Breast epithelium (tissue), 4 donors: ENCODE data around the gene CRIM1. TPM values are rescaled to one million over a fixed set of nuclear protein-coding genes. Genes with fewer than 3 reads are reported as not detected.

Experiments used
- DNase-seq, 2 donors: peaks; one replicate each; pipeline ENCODE4 v3.0.0-alpha.2; 2019; ENCODE audit warnings: low spot score in 2 of 2
- H3K27ac ChIP-seq, 2 donors: fragments of 200-600 bp; sonication (generic) in 1 of 2; one replicate each; pipeline ENCODE4 v1.5.1; 2016 to 2019; ENCODE audit warnings: mild to moderate bottlenecking in 1 of 2
- H3K27me3 ChIP-seq, 2 donors: fragments of 200-600 bp; sonication (generic) in 1 of 2; one replicate each; pipeline versions ENCODE4 v1.5.1 to v1.6.0; 2017 to 2019; ENCODE audit warnings: control low read depth in 1 of 2, mild to moderate bottlenecking in 1 of 2
- H3K36me3 ChIP-seq: fragments of 200-600 bp; one replicate; pipeline ENCODE4 v1.5.1; 2019
- H3K4me1 ChIP-seq, 2 donors: fragments of 200-600 bp; sonication (generic); one replicate each; pipeline ENCODE4 v1.5.1; 2016 to 2019; ENCODE audit warnings: control low read depth in 1 of 2
- H3K4me3 ChIP-seq, 3 donors: fragments of 200-600 bp; sonication (generic); 1 replicate in 2 of 3; 2 replicates in 1 of 3; pipeline ENCODE4 v1.5.1; 2016 to 2019; ENCODE audit warnings: mild to moderate bottlenecking in 3 of 3, moderate library complexity in 2 of 3
- H3K9me3 ChIP-seq, 2 donors: fragments of 200-600 bp; sonication (generic) in 1 of 2; one replicate each; pipeline ENCODE4 v1.5.1; 2016 to 2019; ENCODE audit warnings: control low read depth in 1 of 2
- CTCF ChIP-seq, 3 donors: fragments of 450-650 bp; IDR thresholded peaks; one replicate each; pipeline ENCODE4 v1.5.1; 2016 to 2017; ENCODE audit warnings: antibody characterized with exemption in 3 of 3, mild to moderate bottlenecking in 3 of 3, moderate library complexity in 3 of 3
- POLR2A ChIP-seq: fragments of 450-650 bp; IDR thresholded peaks from one replicate; pipeline ENCODE4 v1.6.1; 2016; ENCODE audit warnings: antibody characterized with exemption, mild to moderate bottlenecking, moderate library complexity
- POLR2AphosphoS5 ChIP-seq, 3 donors: sonication (generic); formaldehyde crosslinking; IDR thresholded peaks; one replicate each; pipeline ENCODE4 v1.6.1; 2017; ENCODE audit warnings: antibody characterized with exemption in 3 of 3
- intact Hi-C: fragments of 100-400 bp; cut with DNase I; formaldehyde crosslinking; loops from one replicate; pipeline ENCODE4 v1.15.1; 2023; ENCODE audit warnings: low total_unique reads
- total RNA-seq, 3 donors: library from RNA; depleted of rRNA; stranded (reverse); fragments of >200 nt; gene quantifications; one replicate each; pipeline ENCODE4 v1.1.0, GENCODE V29; 2016

The CRIM1 gene
- total RNA-seq, 3 donors from 2014 or later, result 166 to 187 (median 178) TPM

GRCh38 chr2:36380624-36381481 is 25.3 kb downstream of the CRIM1 start:
- no peak for DNase-seq
- H3K27ac ChIP-seq, result peak overlapping the region; percentile 67 to 78
- intact Hi-C loops, result no loop called here
- no peak overlapping the region for H3K4me3 ChIP-seq
- no peak for TF ChIP-seq CTCF (IDR thresholded peaks at IDR 0.05)
- no peak for TF ChIP-seq POLR2A
- TF ChIP-seq POLR2AphosphoS5 (IDR thresholded peaks at IDR 0.05), result no peak
- H3K4me1 ChIP-seq, result peaks cover 7% of the 10 kb centered on the region in 2 donors
- H3K9me3 ChIP-seq, result no peaks in the 10 kb centered on the region
- H3K36me3 ChIP-seq, result no peaks in the 10 kb centered on the region
- no peaks in the 10 kb centered on the region for H3K27me3 ChIP-seq

- Histone ChIP-seq H3K9me3 (no peaks in the 10 kb centered on the region), H3K4me3 (no peak overlapping the region), H3K36me3 (no peaks in the 10 kb centered on the region), H3K27me3 (no peaks in the 10 kb centered on the region), H3K4me1 (peaks cover 6 to 7% of the 10 kb centered on the region in 2 donors), H3K27ac (peak overlapping the region; percentile 67 to 78)
- TF ChIP-seq POLR2AphosphoS5 (IDR thresholded peaks at IDR 0.05), result no peak
- TF ChIP-seq CTCF (IDR thresholded peaks at IDR 0.05), result no peak
- TF ChIP-seq POLR2A, result no peak
- intact Hi-C loops, result no loop called here
- no peak for DNase-seq
Observed at GRCh38 chr2:36381993-36382392, 26.4 kb downstream of the CRIM1 start.

GRCh38 chr2:36382472-36382871 is 26.9 kb downstream of the CRIM1 start:
- TF ChIP-seq POLR2A (no peak), POLR2AphosphoS5 (IDR thresholded peaks at IDR 0.05) (no peak), CTCF (IDR thresholded peaks at IDR 0.05) (no peak)
- H3K27me3 ChIP-seq, result no peaks in the 10 kb centered on the region
- no peak overlapping the region for H3K4me3 ChIP-seq
- H3K36me3 ChIP-seq, result no peaks in the 10 kb centered on the region
- peaks cover 6 to 7% of the 10 kb centered on the region in 2 donors for H3K4me1 ChIP-seq
- intact Hi-C loops, result no loop called here
- H3K27ac ChIP-seq, result peak overlapping the region in 1 of 2 donors; percentile 78
- DNase-seq, result no peak
- no peaks in the 10 kb centered on the region for H3K9me3 ChIP-seq

- no peak overlapping the region for H3K4me3 ChIP-seq
- TF ChIP-seq CTCF (IDR thresholded peaks at IDR 0.05), result no peak
- no peak for TF ChIP-seq POLR2A
- no peak for TF ChIP-seq POLR2AphosphoS5 (IDR thresholded peaks at IDR 0.05)
- no peaks in the 10 kb centered on the region for H3K36me3 ChIP-seq
- no peak for DNase-seq
- H3K27ac ChIP-seq, result peak overlapping the region in 1 of 2 donors; percentile 15
- H3K4me1 ChIP-seq, result peaks cover 5 to 6% of the 10 kb centered on the region in 2 donors
- no peaks in the 10 kb centered on the region for H3K27me3 ChIP-seq
- intact Hi-C loops, result no loop called here
- H3K9me3 ChIP-seq, result no peaks in the 10 kb centered on the region
Observed at GRCh38 chr2:36383726-36384125, 28.1 kb downstream of the CRIM1 start.

GRCh38 chr2:36384454-36384853 is 28.9 kb downstream of the CRIM1 start:
- H3K9me3 ChIP-seq, result no peaks in the 10 kb centered on the region
- no peak for DNase-seq
- H3K36me3 ChIP-seq, result no peaks in the 10 kb centered on the region
- peaks cover 5 to 6% of the 10 kb centered on the region in 2 donors for H3K4me1 ChIP-seq
- H3K27me3 ChIP-seq, result no peaks in the 10 kb centered on the region
- no peak for TF ChIP-seq CTCF (IDR thresholded peaks at IDR 0.05)
- no peak for TF ChIP-seq POLR2A
- no peak for TF ChIP-seq POLR2AphosphoS5 (IDR thresholded peaks at IDR 0.05)
- intact Hi-C loops, result no loop called here
- peak overlapping the region in 1 of 2 donors; percentile 15 for H3K27ac ChIP-seq
- no peak overlapping the region for H3K4me3 ChIP-seq
